MCF 10A (cell line): ENCODE results near the gene FIBCD1. TPM values are rescaled to one million over a fixed set of nuclear protein-coding genes. Genes with fewer than 3 reads are reported as not detected.

Source experiments
- BruUV-seq: library from RNA; stranded (reverse); fragments of 400-500 nt; replicated peaks from 2 replicates; lab custom pipeline; 2021; lab: Mats Ljungman, UMichigan
- CTCF ChIA-PET: fragments of 300-600 bp; sonication (Branson Sonifier 250); formaldehyde crosslinking; extraction: SDS; loops from one replicate; lab custom pipeline; 2021; ENCODE audit warnings: antibody characterized with exemption, inconsistent platforms; lab: Yijun Ruan, JAX
- POLR2A ChIA-PET: fragments of 300-600, 350-650 bp; sonication (Branson Sonifier 250); formaldehyde crosslinking; extraction: SDS; loops from one replicate; lab custom pipeline; 2020; ENCODE audit warnings: antibody characterized with exemption, inconsistent platforms; lab: Yijun Ruan, JAX
- DNase-seq: peaks from one replicate; pipeline ENCODE4 v3.0.0-alpha.2; 2018; ENCODE audit not compliant: unreplicated experiment
- H3K27ac Mint-ChIP-seq: one replicate; pipeline ENCODE4 v1.8.0; 2022; ENCODE audit warnings: mild to moderate bottlenecking, low read depth, mixed read lengths; ENCODE audit not compliant: unreplicated experiment
- H3K27me3 Mint-ChIP-seq: one replicate; pipeline ENCODE4 v1.8.0; 2022; ENCODE audit warnings: mixed read lengths; ENCODE audit not compliant: insufficient read depth, unreplicated experiment
- H3K36me3 Mint-ChIP-seq: one replicate; pipeline ENCODE4 v1.8.0; 2022; ENCODE audit warnings: mild to moderate bottlenecking, moderate library complexity, mixed read lengths; ENCODE audit not compliant: insufficient read depth, unreplicated experiment
- H3K4me1 Mint-ChIP-seq: one replicate; pipeline ENCODE4 v1.8.0; 2022; ENCODE audit warnings: mixed read lengths; ENCODE audit not compliant: insufficient read depth, unreplicated experiment
- H3K4me3 Mint-ChIP-seq: one replicate; pipeline ENCODE4 v1.8.0; 2022; ENCODE audit warnings: mild to moderate bottlenecking, moderate library complexity, mixed read lengths; ENCODE audit not compliant: unreplicated experiment
- H3K9me3 Mint-ChIP-seq: one replicate; pipeline ENCODE4 v1.8.0; 2022; ENCODE audit warnings: mixed read lengths; ENCODE audit not compliant: unreplicated experiment
- intact Hi-C: fragments of 100-400 bp; cut with micrococcal nuclease; formaldehyde crosslinking; loops from 2 replicates; pipeline ENCODE4 v1.14.1; 2022
- total RNA-seq: library from RNA; stranded (reverse); gene quantifications from 2 replicates; pipeline ENCODE4 v1.2.3, GENCODE V29; 2022
- TF ChIP-seq, protein P1 (sequence below): fragments of 200-600 bp; IDR thresholded peaks from one replicate; pipeline ENCODE4 v1.8.0; 2022; ENCODE audit warnings: antibody characterized with exemption, mild to moderate bottlenecking; ENCODE audit not compliant: unreplicated experiment

Gene FIBCD1
- total RNA-seq, 1 experiment from 2014 or later, result 1.6 TPM

DNA sequence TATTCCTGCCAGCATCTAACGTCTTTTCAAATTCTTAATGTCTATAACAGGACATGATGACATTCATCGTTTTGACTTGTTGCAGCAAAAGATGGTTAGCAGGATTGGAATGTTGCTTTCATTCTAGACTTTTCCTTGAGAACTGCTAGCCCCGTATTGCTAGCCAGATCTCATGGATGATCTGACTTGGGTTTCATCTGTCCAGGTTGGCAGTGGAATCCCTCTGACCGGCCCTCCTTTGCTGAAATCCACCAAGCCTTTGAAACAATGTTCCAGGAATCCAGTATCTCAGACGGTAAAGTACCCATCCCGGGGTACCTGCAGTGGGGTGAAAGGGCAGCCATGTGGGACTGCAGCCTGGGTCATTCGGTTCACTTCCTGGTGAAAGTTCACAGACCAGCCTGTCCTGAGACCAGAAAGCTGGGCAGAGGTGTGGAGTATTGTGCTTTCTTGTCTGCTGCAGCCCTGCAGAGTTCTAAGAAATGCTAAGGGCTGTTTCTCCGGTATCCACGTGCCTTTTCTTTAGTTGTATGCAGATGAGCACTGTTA is 59.1 kb downstream of the FIBCD1 start:
- CTCF ChIA-PET, result interaction anchor here (1.3 to 1.5 kb wide), 3 partner anchors 11 to 14 kb away, joined by 3 to 5 read pairs (median 4); no protein-coding TSS in a partner anchor
- BruUV-seq, result no TSS peak
- POLR2A ChIA-PET, result no interaction called here
- Mint-ChIP-seq H3K27ac (no peak overlapping the region), H3K27me3 (no peaks in the 10 kb centered on the region), H3K9me3 (no peaks in the 10 kb centered on the region), H3K36me3 (peaks cover 93% of the 10 kb centered on the region), H3K4me3 (no peak overlapping the region), H3K4me1 (no peaks in the 10 kb centered on the region)
- TF ChIP-seq, protein P1, sequence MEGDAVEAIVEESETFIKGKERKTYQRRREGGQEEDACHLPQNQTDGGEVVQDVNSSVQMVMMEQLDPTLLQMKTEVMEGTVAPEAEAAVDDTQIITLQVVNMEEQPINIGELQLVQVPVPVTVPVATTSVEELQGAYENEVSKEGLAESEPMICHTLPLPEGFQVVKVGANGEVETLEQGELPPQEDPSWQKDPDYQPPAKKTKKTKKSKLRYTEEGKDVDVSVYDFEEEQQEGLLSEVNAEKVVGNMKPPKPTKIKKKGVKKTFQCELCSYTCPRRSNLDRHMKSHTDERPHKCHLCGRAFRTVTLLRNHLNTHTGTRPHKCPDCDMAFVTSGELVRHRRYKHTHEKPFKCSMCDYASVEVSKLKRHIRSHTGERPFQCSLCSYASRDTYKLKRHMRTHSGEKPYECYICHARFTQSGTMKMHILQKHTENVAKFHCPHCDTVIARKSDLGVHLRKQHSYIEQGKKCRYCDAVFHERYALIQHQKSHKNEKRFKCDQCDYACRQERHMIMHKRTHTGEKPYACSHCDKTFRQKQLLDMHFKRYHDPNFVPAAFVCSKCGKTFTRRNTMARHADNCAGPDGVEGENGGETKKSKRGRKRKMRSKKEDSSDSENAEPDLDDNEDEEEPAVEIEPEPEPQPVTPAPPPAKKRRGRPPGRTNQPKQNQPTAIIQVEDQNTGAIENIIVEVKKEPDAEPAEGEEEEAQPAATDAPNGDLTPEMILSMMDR, result no peak
- DNase-seq, result no peak
- intact Hi-C loops, result no loop called here

DNA sequence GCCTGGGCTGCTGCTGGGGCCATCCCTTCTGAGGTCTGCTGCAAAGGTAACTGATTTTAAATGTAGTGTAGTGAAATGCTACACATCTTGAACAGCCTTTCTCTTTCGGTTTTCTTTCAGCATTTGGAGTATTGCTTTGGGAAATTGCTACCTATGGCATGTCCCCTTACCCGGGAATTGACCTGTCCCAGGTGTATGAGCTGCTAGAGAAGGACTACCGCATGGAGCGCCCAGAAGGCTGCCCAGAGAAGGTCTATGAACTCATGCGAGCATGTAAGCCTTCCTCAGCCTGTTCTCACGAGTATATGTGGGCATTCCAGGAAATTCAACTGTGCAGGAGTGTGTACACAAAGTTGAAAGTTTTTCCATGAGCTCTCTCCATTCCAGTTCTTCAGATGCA is 60.8 kb downstream of the FIBCD1 start:
- Mint-ChIP-seq H3K9me3 (no peaks in the 10 kb centered on the region), H3K27me3 (no peaks in the 10 kb centered on the region), H3K27ac (no peak overlapping the region), H3K4me1 (no peaks in the 10 kb centered on the region), H3K4me3 (no peak overlapping the region), H3K36me3 (peaks cover 93% of the 10 kb centered on the region)
- no peak for DNase-seq
- TF ChIP-seq, protein P1, result no peak
- CTCF ChIA-PET, result interaction anchor here (0.6 to 1.7 kb wide), 4 partner anchors 9 to 170 kb away, joined by 3 to 4 read pairs (median 4); no protein-coding TSS in a partner anchor
- POLR2A ChIA-PET, result no interaction called here
- no TSS peak for BruUV-seq
- intact Hi-C loops, result no loop called here

DNA sequence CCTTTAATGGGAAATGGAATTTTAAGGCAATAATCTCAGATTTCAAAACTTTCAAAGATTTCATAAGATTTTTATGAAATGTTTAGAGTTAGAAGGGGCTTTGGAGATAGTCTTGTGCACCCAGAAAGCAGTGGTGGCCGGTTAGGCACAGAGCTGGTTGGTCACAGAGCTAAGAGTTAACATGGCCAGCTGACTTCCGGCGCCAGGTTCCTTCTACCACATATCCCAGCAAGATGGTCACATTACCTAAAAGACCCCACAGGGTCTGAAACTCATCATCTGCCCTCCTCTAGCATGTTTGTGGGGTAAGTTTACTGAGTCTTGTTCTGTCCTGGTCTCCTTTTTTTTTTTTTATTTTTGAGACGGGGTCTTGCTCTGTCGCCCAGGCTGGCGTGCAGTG is 61.7 kb downstream of the FIBCD1 start:
- Mint-ChIP-seq H3K9me3 (no peaks in the 10 kb centered on the region), H3K27me3 (no peaks in the 10 kb centered on the region), H3K4me3 (no peak overlapping the region), H3K27ac (no peak overlapping the region), H3K4me1 (no peaks in the 10 kb centered on the region), H3K36me3 (peaks cover 93% of the 10 kb centered on the region)
- ChIA-PET CTCF (interaction anchor here (1.4 to 1.7 kb wide), 2 partner anchors 121 to 169 kb away, joined by 3 to 4 read pairs; no protein-coding TSS in a partner anchor), POLR2A (interaction anchor here (0.6 to 1.0 kb wide), 2 partner anchors 8 to 386 kb away, joined by 3 to 5 read pairs; no protein-coding TSS in a partner anchor)
- no TSS peak for BruUV-seq
- no peak for DNase-seq
- intact Hi-C loops, result no loop called here
- TF ChIP-seq, protein P1, result no peak

- H3K36me3 Mint-ChIP-seq, result peaks cover 93% of the 10 kb centered on the region
- TF ChIP-seq, protein P1, result no peak
- intact Hi-C loops, result no loop called here
- no TSS peak for BruUV-seq
- H3K4me1 Mint-ChIP-seq, result no peaks in the 10 kb centered on the region
- DNase-seq, result no peak
- POLR2A ChIA-PET, result no interaction called here
- H3K9me3 Mint-ChIP-seq, result no peaks in the 10 kb centered on the region
- H3K27ac Mint-ChIP-seq, result no peak overlapping the region
- CTCF ChIA-PET, result no interaction called here
- H3K4me3 Mint-ChIP-seq, result no peak overlapping the region
- no peaks in the 10 kb centered on the region for H3K27me3 Mint-ChIP-seq
These were observed 64.3 kb downstream of the FIBCD1 start for GRCh38 chr9:130874783-130875182.
